Thyroid gland (tissue), 4 donors: ENCODE measurements around the gene PTH1R. TPM values are rescaled to one million over a fixed set of nuclear protein-coding genes. Genes with fewer than 3 reads are reported as not detected.

Experiments used
- DNase-seq, 2 donors: peaks; one replicate each; pipeline ENCODE4 v3.0.0-alpha.2; 2019
- H3K27ac ChIP-seq, 3 donors: fragments of 200-600 bp; sonication (generic); 1 replicate in 2 of 3; 2 replicates in 1 of 3; pipeline ENCODE4 v1.5.1; 2016 to 2019; ENCODE audit warnings: mild to moderate bottlenecking in 1 of 3, moderate library complexity in 1 of 3
- H3K27me3 ChIP-seq: fragments of 200-600 bp; sonication (generic); one replicate; pipeline ENCODE4 v1.5.1; 2019
- H3K36me3 ChIP-seq, 2 donors: fragments of 200-600 bp; sonication (generic); one replicate each; pipeline ENCODE4 v1.5.1; 2016 to 2019
- H3K4me1 ChIP-seq, 2 donors: fragments of 200-600 bp; sonication (generic); one replicate each; pipeline ENCODE4 v1.5.1; 2017 to 2019
- H3K4me3 ChIP-seq, 3 donors: fragments of 200-600 bp; sonication (generic); replicated peaks in 1 of 3; 1 replicate in 2 of 3; 2 replicates in 1 of 3; pipeline ENCODE4 v1.5.1; 2016; ENCODE audit warnings: mild to moderate bottlenecking in 1 of 3
- H3K9me3 ChIP-seq: fragments of 200-600 bp; sonication (generic); one replicate; pipeline ENCODE4 v1.5.1; 2017
- POLR2A ChIP-seq, 2 donors: fragments of 450-650 bp; IDR thresholded peaks; one replicate each; pipeline ENCODE4 v1.6.1; 2017; ENCODE audit warnings: antibody characterized with exemption in 2 of 2, mild to moderate bottlenecking in 2 of 2, moderate library complexity in 1 of 2
- WGBS, 2 donors: methylation state at CpG; one replicate each; pipeline ENCODE4 v1.1.5; 2017; 5-methylcytosine and 5-hydroxymethylcytosine counted together
- intact Hi-C: fragments of 100-400 bp; cut with DNase I; formaldehyde crosslinking; loops from one replicate; pipeline ENCODE4 v1.15.1; 2023
- total RNA-seq, 4 donors: library from RNA; depleted of rRNA; stranded (reverse); fragments of >200 nt; gene quantifications; one replicate each; pipeline ENCODE4 v1.2.3, GENCODE V29; 2016
- TF ChIP-seq, protein P1 (sequence below), 6 experiments: fragments of 200-600 bp in 3 of 6; fragments of 450-650 bp in 3 of 6; sonication (generic) in 3 of 6; IDR thresholded peaks; one replicate each; pipeline ENCODE4 v1.5.1; 2016 to 2019; ENCODE audit warnings: antibody characterized with exemption in 6 of 6, mild to moderate bottlenecking in 2 of 6, inconsistent platforms in 1 of 6, moderate library complexity in 1 of 6

PTH1R gene
- total RNA-seq, 4 donors from 2014 or later: 1.2 to 10.6 (median 4.4) TPM

DNA sequence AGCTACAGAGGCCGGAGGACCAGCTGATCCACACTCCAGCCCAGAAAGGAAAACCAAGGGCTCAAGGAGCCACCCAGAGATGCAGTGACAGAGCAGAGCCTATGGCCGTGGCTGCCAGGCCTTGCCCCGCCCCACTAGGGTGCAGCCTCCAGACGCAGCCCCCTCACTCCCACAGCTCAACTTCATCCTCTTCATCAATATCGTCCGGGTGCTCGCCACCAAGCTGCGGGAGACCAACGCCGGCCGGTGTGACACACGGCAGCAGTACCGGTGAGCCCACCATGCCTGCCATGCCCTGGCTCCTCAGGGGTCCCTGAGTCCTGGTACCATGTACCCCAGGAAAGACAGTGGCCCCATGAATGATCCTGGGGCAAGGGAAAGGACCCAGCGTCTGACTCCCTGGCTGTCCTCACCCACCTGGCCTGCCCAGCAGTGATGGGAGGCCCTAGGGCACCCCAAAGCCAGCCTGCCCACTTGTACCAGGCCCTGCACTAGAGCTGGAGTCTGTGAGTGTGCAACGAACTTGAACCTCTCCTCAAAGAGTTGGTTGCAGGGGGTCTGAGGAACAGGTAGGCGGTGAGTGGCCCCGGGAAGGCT lies 24.2 kb downstream of the PTH1R start:
- no peaks in the 10 kb centered on the region for H3K36me3 ChIP-seq
- H3K27me3 ChIP-seq: no peaks in the 10 kb centered on the region
- TF ChIP-seq, protein P1, sequence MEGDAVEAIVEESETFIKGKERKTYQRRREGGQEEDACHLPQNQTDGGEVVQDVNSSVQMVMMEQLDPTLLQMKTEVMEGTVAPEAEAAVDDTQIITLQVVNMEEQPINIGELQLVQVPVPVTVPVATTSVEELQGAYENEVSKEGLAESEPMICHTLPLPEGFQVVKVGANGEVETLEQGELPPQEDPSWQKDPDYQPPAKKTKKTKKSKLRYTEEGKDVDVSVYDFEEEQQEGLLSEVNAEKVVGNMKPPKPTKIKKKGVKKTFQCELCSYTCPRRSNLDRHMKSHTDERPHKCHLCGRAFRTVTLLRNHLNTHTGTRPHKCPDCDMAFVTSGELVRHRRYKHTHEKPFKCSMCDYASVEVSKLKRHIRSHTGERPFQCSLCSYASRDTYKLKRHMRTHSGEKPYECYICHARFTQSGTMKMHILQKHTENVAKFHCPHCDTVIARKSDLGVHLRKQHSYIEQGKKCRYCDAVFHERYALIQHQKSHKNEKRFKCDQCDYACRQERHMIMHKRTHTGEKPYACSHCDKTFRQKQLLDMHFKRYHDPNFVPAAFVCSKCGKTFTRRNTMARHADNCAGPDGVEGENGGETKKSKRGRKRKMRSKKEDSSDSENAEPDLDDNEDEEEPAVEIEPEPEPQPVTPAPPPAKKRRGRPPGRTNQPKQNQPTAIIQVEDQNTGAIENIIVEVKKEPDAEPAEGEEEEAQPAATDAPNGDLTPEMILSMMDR (IDR thresholded peaks at IDR 0.05): no peak
- no peak for TF ChIP-seq POLR2A (IDR thresholded peaks at IDR 0.05)
- intact Hi-C loops: no loop called here
- no peak overlapping the region for H3K27ac ChIP-seq
- H3K4me3 ChIP-seq: no peak overlapping the region
- no peak for DNase-seq
- 89 to 93% methylated on average over 14 to 17 of the region's 17 CpGs for WGBS, 2 donors
- H3K4me1 ChIP-seq: peaks cover 0 to 15% of the 10 kb centered on the region in 2 donors
- no peaks in the 10 kb centered on the region for H3K9me3 ChIP-seq

GRCh38 chr3:46902188-46902631 lies 24.7 kb downstream of the PTH1R start:
- no peaks in the 10 kb centered on the region for H3K36me3 ChIP-seq
- no peak for TF ChIP-seq POLR2A (IDR thresholded peaks at IDR 0.05)
- TF ChIP-seq, protein P1 (IDR thresholded peaks at IDR 0.05): no peak
- 84 to 91% methylated on average over 13 to 14 of the region's 15 CpGs for WGBS, 2 donors

DNA sequence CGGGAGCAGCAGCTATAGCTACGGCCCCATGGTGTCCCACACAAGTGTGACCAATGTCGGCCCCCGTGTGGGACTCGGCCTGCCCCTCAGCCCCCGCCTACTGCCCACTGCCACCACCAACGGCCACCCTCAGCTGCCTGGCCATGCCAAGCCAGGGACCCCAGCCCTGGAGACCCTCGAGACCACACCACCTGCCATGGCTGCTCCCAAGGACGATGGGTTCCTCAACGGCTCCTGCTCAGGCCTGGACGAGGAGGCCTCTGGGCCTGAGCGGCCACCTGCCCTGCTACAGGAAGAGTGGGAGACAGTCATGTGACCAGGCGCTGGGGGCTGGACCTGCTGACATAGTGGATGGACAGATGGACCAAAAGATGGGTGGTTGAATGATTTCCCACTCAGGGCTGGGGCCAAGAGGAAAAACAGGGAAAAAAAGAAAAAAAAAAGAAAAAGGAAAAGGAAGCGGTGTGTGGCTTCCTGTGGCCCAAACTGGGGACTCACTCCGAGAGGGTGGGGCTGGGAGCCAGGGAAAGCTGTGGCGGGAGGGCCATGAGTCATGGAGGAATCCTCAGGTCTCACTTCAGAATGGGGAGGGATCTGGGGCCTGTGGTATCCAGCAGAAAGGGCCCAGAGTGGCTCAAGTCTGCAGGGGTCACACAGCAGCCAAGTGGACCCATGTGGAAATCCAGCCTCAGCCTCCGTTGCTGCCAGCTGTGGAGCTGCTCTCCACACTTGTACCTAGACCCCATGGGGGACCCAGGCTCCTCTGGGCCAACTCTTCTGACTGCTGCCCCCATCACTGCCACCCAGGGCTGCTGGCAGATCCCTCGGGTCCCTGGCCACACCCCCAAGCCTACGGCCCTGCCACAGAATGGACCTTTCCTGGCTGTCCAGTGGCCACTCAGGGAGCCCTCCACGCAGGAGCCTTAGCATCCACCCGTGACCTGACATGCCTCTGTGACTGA lies 26.1 kb downstream of the PTH1R start:
- intact Hi-C loops: no loop called here
- H3K27me3 ChIP-seq: no peaks in the 10 kb centered on the region
- WGBS, 2 donors: 77 to 83% methylated on average over 7 to 21 of the region's 21 CpGs
- no peak for DNase-seq
- no peak overlapping the region for H3K4me3 ChIP-seq
- H3K27ac ChIP-seq: no peak overlapping the region
- H3K4me1 ChIP-seq: peaks cover 4 to 19% of the 10 kb centered on the region in 2 donors
- TF ChIP-seq, protein P1 (IDR thresholded peaks at IDR 0.05): no peak
- TF ChIP-seq POLR2A (IDR thresholded peaks at IDR 0.05): no peak
- H3K9me3 ChIP-seq: no peaks in the 10 kb centered on the region
- no peaks in the 10 kb centered on the region for H3K36me3 ChIP-seq

More at GRCh38 chr3:46902188-46902631, 24.7 kb downstream of the PTH1R start:
- H3K4me1 ChIP-seq: peaks cover 0 to 15% of the 10 kb centered on the region in 2 donors
- H3K9me3 ChIP-seq: no peaks in the 10 kb centered on the region
- H3K27ac ChIP-seq: no peak overlapping the region
- intact Hi-C loops: no loop called here
- H3K4me3 ChIP-seq: no peak overlapping the region
- no peak for DNase-seq
- H3K27me3 ChIP-seq: no peaks in the 10 kb centered on the region

DNA sequence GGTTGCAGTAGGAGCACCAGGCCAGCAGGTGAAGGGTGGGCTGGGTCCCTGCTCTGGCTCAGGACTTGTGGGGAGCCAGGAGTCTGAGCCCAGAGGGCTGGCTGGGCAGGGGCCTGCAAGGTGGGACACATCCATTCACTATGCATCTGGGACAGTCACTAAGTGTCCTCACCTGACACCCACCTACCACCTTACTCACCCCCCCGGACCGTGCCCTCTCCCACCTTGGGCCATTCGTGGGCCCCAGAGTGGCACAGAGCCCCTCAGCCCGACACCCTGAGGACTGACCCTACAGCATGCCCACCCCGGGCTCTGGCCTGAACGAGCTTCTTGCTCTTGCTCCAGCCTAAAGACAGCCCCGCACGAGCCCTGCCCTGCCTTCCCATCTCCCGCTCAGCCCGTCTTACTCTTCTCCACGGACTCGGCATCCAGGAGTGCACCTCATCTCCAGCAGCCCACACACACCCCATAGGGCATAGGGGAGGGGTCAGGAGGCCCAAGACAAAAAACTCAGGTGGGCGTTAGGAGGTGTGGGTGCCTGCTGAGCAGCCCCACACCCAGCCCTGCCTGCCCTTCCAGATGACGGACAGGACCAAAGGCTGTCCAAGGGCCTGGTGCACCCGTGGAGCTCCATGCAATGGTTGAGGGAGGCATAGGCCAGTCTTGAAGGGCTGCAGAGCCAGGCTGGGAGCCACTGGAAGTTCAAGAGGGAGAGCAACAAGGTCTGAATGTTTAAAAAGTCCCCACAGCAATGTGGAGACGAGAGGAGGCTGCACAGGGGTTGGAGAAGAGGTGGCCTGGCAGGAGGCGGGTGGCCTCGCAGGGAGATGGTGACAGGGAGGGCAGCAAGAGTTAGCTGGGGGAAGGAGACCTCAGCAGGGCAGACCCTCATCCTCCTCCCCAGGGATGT lies 27.0 kb downstream of the PTH1R start:
- intact Hi-C loops: loop anchor here (5.0 kb wide), 2 partner anchors 37 to 197 kb away; no protein-coding TSS in a partner anchor
- DNase-seq: no peak
- no peak overlapping the region for H3K27ac ChIP-seq
- no peaks in the 10 kb centered on the region for H3K27me3 ChIP-seq
- H3K9me3 ChIP-seq: no peaks in the 10 kb centered on the region
- 85 to 87% methylated on average over 14 to 18 of the region's 18 CpGs for WGBS, 2 donors
- TF ChIP-seq, protein P1 (IDR thresholded peaks at IDR 0.05): no peak
- no peak for TF ChIP-seq POLR2A (IDR thresholded peaks at IDR 0.05)
- peaks cover 8 to 19% of the 10 kb centered on the region in 2 donors for H3K4me1 ChIP-seq
- no peak overlapping the region for H3K4me3 ChIP-seq
- H3K36me3 ChIP-seq: no peaks in the 10 kb centered on the region
